ENCODE data around the gene RALGPS2. TPM values are rescaled to one million over a fixed set of nuclear protein-coding genes. Genes with fewer than 3 reads are reported as not detected.

RALGPS2 gene
- polyA plus RNA-seq, 3 donors = 2.0 to 4.2 (median 2.3) TPM

GRCh38 chr1:178926046-178926445, 201.0 kb downstream of the RALGPS2 start:
- no peaks in the 10 kb centered on the region for H3K27me3 Mint-ChIP-seq (ENCODE audit: low read depth in 3 of 3)
- H3K9ac ChIP-seq (ENCODE audit: insufficient read depth, low read length, poor library complexity, severe bottlenecking) = no peak overlapping the region
- H3K27me3 ChIP-seq (ENCODE audit: control insufficient read depth in 2 of 2, insufficient read depth in 2 of 2, low read length in 2 of 2) = no peaks in the 10 kb centered on the region
- H3K27ac ChIP-seq (ENCODE audit: low read depth in 1 of 2, low read length in 2 of 2) = no peak overlapping the region
- peaks cover 2 to 6% of the 10 kb centered on the region in 2 donors for H3K36me3 Mint-ChIP-seq
- intact Hi-C loops (cut with micrococcal nuclease) = no loop called here
- no peak overlapping the region for H3K4me3 Mint-ChIP-seq
- H2AFZ ChIP-seq (ENCODE audit: insufficient read depth, low read depth, low read length, poor library complexity, severe bottlenecking) = no peak overlapping the region
- no peak for TF ChIP-seq CTCF (IDR thresholded peaks at IDR 0.05)
- H3K4me3 ChIP-seq (replicated peaks in 1 of 3; ENCODE audit: low read depth in 2 of 3, low read length in 3 of 3) = no peak overlapping the region
- H3K4me1 ChIP-seq (ENCODE audit: control insufficient read depth in 1 of 2, insufficient read depth in 2 of 2, low read length in 2 of 2) = no peaks in the 10 kb centered on the region
- H3K36me3 ChIP-seq (replicated peaks in 1 of 2; ENCODE audit: control insufficient read depth in 1 of 2, insufficient read depth in 2 of 2, low read length in 2 of 2) = no peaks in the 10 kb centered on the region
- WGBS (ENCODE audit: insufficient coverage) = no CpG with 5 or more reads among the region's 1 CpG
- H3K4me2 ChIP-seq (replicated peaks; ENCODE audit: extremely low read depth, low read length, poor library complexity, severe bottlenecking) = no peak overlapping the region
- H4K20me1 ChIP-seq (ENCODE audit: insufficient read depth, low read length) = no peaks in the 10 kb centered on the region
- no peak for DNase-seq
- no peak overlapping the region for H3K27ac Mint-ChIP-seq
- peaks cover 0 to 14% (median 7%) of the 10 kb centered on the region in 7 donors for H3K9me3 Mint-ChIP-seq
- H3K79me2 ChIP-seq (ENCODE audit: insufficient read depth, low read length) = no peaks in the 10 kb centered on the region
- H3K9me3 ChIP-seq (replicated peaks in 1 of 2; ENCODE audit: control insufficient read depth in 1 of 2, insufficient read depth in 1 of 2, low read length in 2 of 2) = no peaks in the 10 kb centered on the region
- peaks cover 8% of the 10 kb centered on the region for H3K4me1 Mint-ChIP-seq

- no peaks in the 10 kb centered on the region for H3K27me3 Mint-ChIP-seq (ENCODE audit: low read depth in 3 of 3)
- Histone ChIP-seq H4K20me1 (ENCODE audit: insufficient read depth, low read length) (no peaks in the 10 kb centered on the region), H3K4me3 (replicated peaks in 1 of 3; ENCODE audit: low read depth in 2 of 3, low read length in 3 of 3) (no peak overlapping the region), H3K27ac (ENCODE audit: low read depth in 1 of 2, low read length in 2 of 2) (no peak overlapping the region), H3K27me3 (ENCODE audit: control insufficient read depth in 2 of 2, insufficient read depth in 2 of 2, low read length in 2 of 2) (no peaks in the 10 kb centered on the region), H3K4me2 (replicated peaks; ENCODE audit: extremely low read depth, low read length, poor library complexity, severe bottlenecking) (no peak overlapping the region), H3K79me2 (ENCODE audit: insufficient read depth, low read length) (no peaks in the 10 kb centered on the region), H3K4me1 (ENCODE audit: control insufficient read depth in 1 of 2, insufficient read depth in 2 of 2, low read length in 2 of 2) (peaks cover 4 to 6% of the 10 kb centered on the region in 2 donors), H3K9ac (ENCODE audit: insufficient read depth, low read length, poor library complexity, severe bottlenecking) (no peak overlapping the region), H3K9me3 (replicated peaks in 1 of 2; ENCODE audit: control insufficient read depth in 1 of 2, insufficient read depth in 1 of 2, low read length in 2 of 2) (no peaks in the 10 kb centered on the region), H3K36me3 (replicated peaks in 1 of 2; ENCODE audit: control insufficient read depth in 1 of 2, insufficient read depth in 2 of 2, low read length in 2 of 2) (no peaks in the 10 kb centered on the region), H2AFZ (ENCODE audit: insufficient read depth, low read depth, low read length, poor library complexity, severe bottlenecking) (no peak overlapping the region)
- intact Hi-C loops (cut with micrococcal nuclease) = no loop called here
- TF ChIP-seq CTCF (IDR thresholded peaks at IDR 0.05) = no peak
- H3K4me3 Mint-ChIP-seq = no peak overlapping the region
- no peak for DNase-seq
- peaks cover 2 to 6% of the 10 kb centered on the region in 2 donors for H3K36me3 Mint-ChIP-seq
- peaks cover 17% of the 10 kb centered on the region for H3K4me1 Mint-ChIP-seq
- H3K27ac Mint-ChIP-seq = no peak overlapping the region
- WGBS (ENCODE audit: insufficient coverage) = 100% methylated on average over 3 of the region's 4 CpGs
- peaks cover 0 to 14% (median 7%) of the 10 kb centered on the region in 7 donors for H3K9me3 Mint-ChIP-seq
These were observed 202.0 kb downstream of the RALGPS2 start for GRCh38 chr1:178927003-178927402.
